PC-9 (cell line): Measurements from ENCODE around the gene MYO6.

ENCODE experiments used
- CTCF ChIP-seq: fragments of 200-600 bp; sonication (generic); conservative IDR thresholded peaks from 2 replicates; pipeline ENCODE4 v1.6.1; 2017; ENCODE audit warnings: mixed run types, antibody characterized with exemption, mild to moderate bottlenecking, moderate library complexity
- EZH2 ChIP-seq: fragments of 200-600 bp; sonication (generic); IDR thresholded peaks from 2 replicates; pipeline ENCODE4 v1.8.0; 2017; ENCODE audit warnings: antibody characterized with exemption, low read depth

DNA sequence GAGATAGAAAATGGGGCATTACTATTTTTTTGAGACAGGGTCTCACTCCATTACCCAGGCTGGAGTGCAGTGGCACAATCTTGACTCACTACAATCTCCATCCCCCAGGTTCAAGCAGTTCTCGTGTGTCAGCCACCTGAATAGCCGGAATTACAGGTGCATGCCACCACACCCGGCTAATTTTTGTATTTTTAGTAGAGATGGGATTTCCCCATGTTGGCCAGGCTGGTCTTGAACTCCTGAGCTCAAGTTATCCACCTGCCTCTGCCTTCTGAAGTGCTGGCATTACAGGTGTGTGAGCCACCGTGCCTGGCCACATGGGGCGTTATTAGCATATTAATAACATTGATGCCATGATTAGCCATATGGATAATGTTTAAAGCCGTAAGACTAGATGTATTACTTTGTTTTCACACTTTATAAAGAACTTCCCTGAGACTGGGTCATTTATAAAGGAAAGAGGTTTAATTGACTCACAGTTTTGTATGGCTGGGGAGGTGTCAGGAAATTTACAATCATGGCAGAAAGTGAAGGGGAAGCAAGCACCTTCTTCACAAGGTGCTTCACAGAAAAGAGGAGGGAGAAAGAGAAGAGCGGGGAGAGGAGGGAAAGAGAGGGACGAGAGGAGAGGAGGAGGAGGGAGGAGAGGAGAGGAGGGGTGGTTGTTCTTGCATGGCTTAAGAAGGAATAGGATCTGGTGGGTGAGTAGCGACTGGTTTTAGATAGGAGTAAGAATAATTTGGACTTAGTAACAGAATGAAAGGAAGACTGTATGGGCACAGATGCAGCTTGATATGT is 51.9 kb downstream of the MYO6 start:
- TF ChIP-seq CTCF (no peak), EZH2 (no peak)
